ENCODE results near the gene INSYN1.

Gene INSYN1

GRCh38 chr15:73697033-73697467 is 56.1 kb downstream of the INSYN1 start:
- no peak for FAIRE-seq
- TF ChIP-seq, protein P1, sequence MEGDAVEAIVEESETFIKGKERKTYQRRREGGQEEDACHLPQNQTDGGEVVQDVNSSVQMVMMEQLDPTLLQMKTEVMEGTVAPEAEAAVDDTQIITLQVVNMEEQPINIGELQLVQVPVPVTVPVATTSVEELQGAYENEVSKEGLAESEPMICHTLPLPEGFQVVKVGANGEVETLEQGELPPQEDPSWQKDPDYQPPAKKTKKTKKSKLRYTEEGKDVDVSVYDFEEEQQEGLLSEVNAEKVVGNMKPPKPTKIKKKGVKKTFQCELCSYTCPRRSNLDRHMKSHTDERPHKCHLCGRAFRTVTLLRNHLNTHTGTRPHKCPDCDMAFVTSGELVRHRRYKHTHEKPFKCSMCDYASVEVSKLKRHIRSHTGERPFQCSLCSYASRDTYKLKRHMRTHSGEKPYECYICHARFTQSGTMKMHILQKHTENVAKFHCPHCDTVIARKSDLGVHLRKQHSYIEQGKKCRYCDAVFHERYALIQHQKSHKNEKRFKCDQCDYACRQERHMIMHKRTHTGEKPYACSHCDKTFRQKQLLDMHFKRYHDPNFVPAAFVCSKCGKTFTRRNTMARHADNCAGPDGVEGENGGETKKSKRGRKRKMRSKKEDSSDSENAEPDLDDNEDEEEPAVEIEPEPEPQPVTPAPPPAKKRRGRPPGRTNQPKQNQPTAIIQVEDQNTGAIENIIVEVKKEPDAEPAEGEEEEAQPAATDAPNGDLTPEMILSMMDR (IDR thresholded peaks at IDR 0.05; ENCODE audit: insufficient read depth, missing control alignments), result no peak
- DNase-seq (ENCODE audit: insufficient read length, low spot score), result no peak

DNA sequence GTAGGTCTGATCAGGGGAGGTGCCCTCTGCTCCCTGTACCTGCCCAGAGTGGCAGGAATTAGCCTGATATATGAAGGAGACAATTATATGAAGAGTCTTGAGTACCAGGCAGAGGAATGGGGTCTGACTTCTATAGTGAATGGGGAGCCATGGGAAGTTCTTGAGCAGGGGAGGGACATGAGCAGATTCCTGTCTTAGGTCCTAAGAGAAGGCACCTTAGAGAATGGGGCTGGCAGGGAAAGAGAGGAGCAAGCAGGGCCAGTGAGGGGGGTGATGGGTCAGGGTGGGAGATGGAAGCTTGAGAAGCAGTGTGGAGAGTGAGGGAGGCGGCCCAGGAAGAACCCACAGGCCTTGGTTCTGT is 56.5 kb downstream of the INSYN1 start:
- TF ChIP-seq, protein P1 (IDR thresholded peaks at IDR 0.05; ENCODE audit: insufficient read depth, missing control alignments), result no peak
- DNase-seq (ENCODE audit: insufficient read length, low spot score) (no peak), FAIRE-seq (no peak)

DNA sequence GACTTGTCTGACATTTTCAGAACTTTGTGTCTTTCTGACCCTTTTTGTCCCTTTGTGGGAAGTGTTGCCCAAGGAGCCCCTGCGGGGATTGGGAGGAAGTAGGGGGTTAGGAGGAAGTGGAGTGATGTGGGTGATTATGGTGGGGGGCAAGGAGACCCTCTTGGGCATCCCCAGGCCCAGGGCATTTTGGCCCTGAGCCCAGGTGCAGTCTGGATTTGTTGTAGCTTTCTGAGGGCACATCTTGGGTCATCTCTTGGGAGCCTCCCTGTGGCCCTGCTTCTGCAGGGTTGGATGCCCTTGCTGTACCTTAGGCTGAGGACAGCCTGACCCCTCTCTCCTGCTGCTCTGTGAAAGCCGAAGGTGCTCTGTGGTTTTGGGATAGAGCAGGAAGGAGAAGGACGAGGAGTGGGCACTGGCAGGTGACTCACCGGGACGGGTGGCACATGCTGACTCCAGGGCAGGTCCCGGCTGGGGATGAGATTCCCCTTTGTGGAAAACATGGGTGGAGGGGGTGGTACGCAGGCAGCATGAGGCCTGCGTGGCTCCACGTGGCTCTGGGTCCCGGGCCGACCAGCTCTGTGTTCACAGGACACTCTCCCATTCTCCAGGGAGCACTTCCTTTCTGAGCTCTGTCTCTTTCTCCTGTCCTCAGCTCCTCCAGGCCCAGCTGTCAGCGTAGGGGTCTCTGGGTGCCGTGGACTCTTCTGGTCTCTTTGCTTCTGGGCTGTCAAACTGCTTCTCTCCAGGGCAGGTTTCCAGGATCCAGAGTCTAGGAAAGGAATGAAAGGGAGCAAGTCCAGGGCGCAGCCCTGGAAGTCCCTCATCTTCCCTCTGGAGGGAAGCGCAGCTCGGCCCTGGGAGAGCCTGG is 57.1 kb downstream of the INSYN1 start:
- TF ChIP-seq, protein P1 (IDR thresholded peaks at IDR 0.05; ENCODE audit: insufficient read depth, missing control alignments), result no peak
- FAIRE-seq (no peak), DNase-seq (ENCODE audit: insufficient read length, low spot score) (no peak)

- FAIRE-seq, result no peak
- TF ChIP-seq, protein P1 (IDR thresholded peaks at IDR 0.05; ENCODE audit: insufficient read depth, missing control alignments), result no peak
- no peak for DNase-seq (ENCODE audit: insufficient read length, low spot score)
Observed at GRCh38 chr15:73694419-73694818, 58.7 kb downstream of the INSYN1 start.

DNA sequence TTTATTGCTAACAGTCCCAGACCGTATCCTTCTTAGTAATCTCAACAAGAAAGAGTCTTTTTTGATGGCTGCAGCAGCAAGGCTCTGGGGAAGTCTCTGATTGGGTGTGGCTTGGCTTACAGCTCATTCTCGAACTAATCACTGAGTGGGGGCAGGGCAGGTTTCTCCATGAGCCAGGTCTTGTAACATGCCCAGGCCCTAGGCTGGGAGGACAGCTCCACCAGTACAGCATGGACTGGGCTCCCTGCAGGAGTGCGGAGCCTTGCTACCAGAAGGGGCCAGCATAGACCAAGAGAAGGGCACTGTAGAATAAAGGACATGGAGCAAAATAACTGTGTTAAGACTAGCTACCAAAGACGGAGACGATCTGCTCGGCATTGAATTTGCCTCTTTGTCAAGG is 61.8 kb downstream of the INSYN1 start:
- TF ChIP-seq, protein P1 (IDR thresholded peaks at IDR 0.05; ENCODE audit: insufficient read depth, missing control alignments), result no peak
- no peak for FAIRE-seq
- DNase-seq (ENCODE audit: insufficient read length, low spot score), result no peak

GRCh38 chr15:73688455-73688854 is 64.7 kb downstream of the INSYN1 start:
- no peak for DNase-seq (ENCODE audit: insufficient read length, low spot score)
- TF ChIP-seq, protein P1 (IDR thresholded peaks at IDR 0.05; ENCODE audit: insufficient read depth, missing control alignments), result no peak
- FAIRE-seq, result no peak

- FAIRE-seq, result no peak
- DNase-seq (ENCODE audit: insufficient read length, low spot score), result no peak
- TF ChIP-seq, protein P1 (IDR thresholded peaks at IDR 0.05; ENCODE audit: insufficient read depth, missing control alignments), result no peak
Observed at GRCh38 chr15:73687351-73687750, 65.8 kb downstream of the INSYN1 start.
